IPS-15b (cell line): ENCODE data around the gene RUNDC3A.
A peak's percentile ranks its signal among the peaks of the same experiment; 100 is the strongest.

Experiments used
- H3K27me3 ChIP-seq: one replicate; pipeline ENCODE4 v1.6.1; 2013; ENCODE audit warnings: low read length; ENCODE audit not compliant: control insufficient read depth, insufficient read depth
- H3K36me3 ChIP-seq: one replicate; pipeline ENCODE4 v1.6.1; 2013; ENCODE audit warnings: low read length; ENCODE audit not compliant: control insufficient read depth, insufficient read depth
- H3K4me1 ChIP-seq: one replicate; pipeline ENCODE4 v1.6.1; 2013; ENCODE audit warnings: mild to moderate bottlenecking, low read length; ENCODE audit not compliant: control insufficient read depth, insufficient read depth
- H3K4me3 ChIP-seq: one replicate; pipeline ENCODE4 v1.5.1; 2013; ENCODE audit warnings: low read depth, low read length
- H3K9ac ChIP-seq: one replicate; pipeline ENCODE4 v1.6.1; 2013; ENCODE audit warnings: low read depth, mild to moderate bottlenecking, low read length
- H3K9me3 ChIP-seq: one replicate; pipeline ENCODE4 v1.6.1; 2013; ENCODE audit warnings: mild to moderate bottlenecking, low read length; ENCODE audit not compliant: control insufficient read depth, insufficient read depth

Gene RUNDC3A

GRCh38 chr17:44314524-44314868 is 6.1 kb downstream of the RUNDC3A start:
- Histone ChIP-seq H3K9ac (peak overlapping the region; percentile 47), H3K9me3 (no peaks in the 10 kb centered on the region), H3K27me3 (peaks cover 7% of the 10 kb centered on the region), H3K4me1 (peaks cover 19% of the 10 kb centered on the region), H3K36me3 (peaks cover 3% of the 10 kb centered on the region), H3K4me3 (peak overlapping the region; percentile 67)

- no peaks in the 10 kb centered on the region for H3K9me3 ChIP-seq
- peaks cover 7% of the 10 kb centered on the region for H3K27me3 ChIP-seq
- H3K9ac ChIP-seq, result peak overlapping the region; percentile 47
- H3K4me1 ChIP-seq, result peaks cover 19% of the 10 kb centered on the region
- H3K36me3 ChIP-seq, result peaks cover 9% of the 10 kb centered on the region
- H3K4me3 ChIP-seq, result peak overlapping the region; percentile 88
Observed at GRCh38 chr17:44314869-44315661, 6.7 kb downstream of the RUNDC3A start.

DNA sequence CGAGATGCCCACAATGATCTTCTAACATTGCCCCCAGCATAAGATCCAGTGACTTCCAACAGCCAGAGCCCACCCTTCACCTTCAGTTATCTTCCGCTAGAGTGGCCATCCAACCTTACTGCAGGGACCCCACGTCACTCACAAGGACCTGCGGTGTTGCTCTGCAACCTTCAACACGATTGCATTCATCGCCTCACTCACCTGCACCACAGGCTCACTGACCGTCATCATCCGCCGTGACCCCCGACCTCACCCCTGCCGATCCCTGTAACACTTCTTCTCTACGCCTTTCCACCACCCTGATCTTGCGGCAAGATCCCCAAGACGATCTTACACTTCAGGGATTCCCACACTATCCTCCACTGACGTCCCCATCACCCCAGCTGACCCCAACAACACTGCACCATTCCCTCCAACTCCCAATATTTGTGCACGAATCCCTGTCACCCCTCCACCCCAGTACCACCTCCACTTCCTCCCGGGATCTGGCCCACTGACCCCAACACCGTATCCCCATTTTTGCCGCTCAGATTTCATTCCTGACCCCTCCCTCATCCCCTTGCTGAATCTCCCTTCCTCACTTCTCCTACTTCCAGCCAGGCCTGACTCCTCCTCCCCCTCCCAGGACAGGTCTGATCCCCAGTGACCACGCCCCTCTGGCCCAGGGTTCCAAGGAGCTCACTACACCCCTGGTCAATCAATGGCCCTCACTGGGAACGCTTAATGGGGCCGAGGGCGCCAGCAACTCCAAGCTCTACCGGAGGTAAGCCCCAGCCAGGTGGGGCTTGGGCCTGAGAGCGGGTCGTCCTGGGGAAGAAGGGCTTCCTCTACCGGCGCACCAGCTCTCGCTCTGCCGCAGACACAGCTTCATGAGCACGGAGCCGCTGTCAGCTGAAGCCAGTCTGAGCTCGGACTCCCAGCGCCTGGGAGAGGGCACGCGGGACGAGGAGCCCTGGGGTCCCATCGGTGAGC is 7.6 kb downstream of the RUNDC3A start:
- peak overlapping the region; percentile 81 for H3K9ac ChIP-seq
- H3K4me3 ChIP-seq, result peak overlapping the region; percentile 88
- peaks cover 13% of the 10 kb centered on the region for H3K4me1 ChIP-seq
- H3K36me3 ChIP-seq, result peaks cover 17% of the 10 kb centered on the region
- H3K9me3 ChIP-seq, result no peaks in the 10 kb centered on the region
- H3K27me3 ChIP-seq, result peaks cover 7% of the 10 kb centered on the region

- Histone ChIP-seq H3K4me3 (no peak overlapping the region), H3K27me3 (peaks cover 7% of the 10 kb centered on the region), H3K36me3 (peaks cover 32% of the 10 kb centered on the region), H3K9ac (no peak overlapping the region), H3K9me3 (no peaks in the 10 kb centered on the region), H3K4me1 (peaks cover 3% of the 10 kb centered on the region)
Observed at GRCh38 chr17:44317545-44317944, 9.1 kb downstream of the RUNDC3A start.

- Histone ChIP-seq H3K9me3 (no peaks in the 10 kb centered on the region), H3K36me3 (peaks cover 34% of the 10 kb centered on the region), H3K4me3 (no peak overlapping the region), H3K27me3 (peaks cover 7% of the 10 kb centered on the region), H3K4me1 (no peaks in the 10 kb centered on the region), H3K9ac (no peak overlapping the region)
Observed at GRCh38 chr17:44318077-44318892, 9.9 kb downstream of the RUNDC3A start.

GRCh38 chr17:44320066-44320465 is 11.7 kb downstream of the RUNDC3A start:
- Histone ChIP-seq H3K4me3 (no peak overlapping the region), H3K27me3 (no peaks in the 10 kb centered on the region), H3K36me3 (peaks cover 34% of the 10 kb centered on the region), H3K9me3 (no peaks in the 10 kb centered on the region), H3K4me1 (no peaks in the 10 kb centered on the region), H3K9ac (no peak overlapping the region)

DNA sequence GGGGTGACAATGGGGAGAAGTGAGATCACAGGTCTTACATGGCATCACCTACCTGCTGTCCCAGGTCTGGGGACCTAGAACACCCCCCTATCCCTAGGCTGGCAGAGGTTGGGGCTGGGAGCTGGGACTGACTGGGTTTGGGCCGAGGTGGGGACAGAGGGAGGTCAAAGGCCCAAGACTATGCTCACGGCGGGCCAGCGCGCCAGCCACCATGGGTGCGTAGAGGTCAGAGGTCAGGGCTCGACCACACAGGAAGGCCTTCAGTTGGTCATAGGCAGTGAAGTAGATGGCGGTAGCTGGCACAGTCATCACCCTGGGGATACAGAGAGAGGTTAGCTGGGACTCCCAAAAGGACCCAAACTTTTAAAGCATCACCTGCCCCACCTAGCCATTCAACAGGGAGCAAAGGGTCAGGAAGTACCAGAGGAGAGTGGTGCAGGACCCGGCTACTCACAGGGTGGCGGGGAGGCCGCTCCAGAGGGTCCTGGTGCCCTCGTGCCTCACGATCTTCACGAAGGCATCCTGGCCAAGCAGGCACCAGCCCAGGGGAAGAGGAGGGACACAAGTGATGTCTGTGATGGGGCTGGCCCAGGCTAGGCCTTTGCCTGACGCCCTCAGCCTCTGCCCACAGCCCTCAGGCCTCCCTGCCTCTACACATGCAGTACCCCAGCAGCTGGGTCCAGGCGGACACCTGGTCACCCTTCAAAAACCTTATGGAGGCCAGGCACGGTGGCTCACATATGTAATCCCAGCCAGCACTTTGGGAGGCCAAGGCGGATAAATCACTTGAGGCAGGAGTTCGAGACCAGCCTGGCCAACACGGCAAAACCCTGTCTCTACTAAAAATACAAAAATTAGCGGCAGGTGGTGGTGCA is 13.1 kb downstream of the RUNDC3A start:
- no peaks in the 10 kb centered on the region for H3K9me3 ChIP-seq
- no peak overlapping the region for H3K9ac ChIP-seq
- H3K4me1 ChIP-seq, result no peaks in the 10 kb centered on the region
- H3K36me3 ChIP-seq, result peaks cover 34% of the 10 kb centered on the region
- no peak overlapping the region for H3K4me3 ChIP-seq
- H3K27me3 ChIP-seq, result no peaks in the 10 kb centered on the region

DNA sequence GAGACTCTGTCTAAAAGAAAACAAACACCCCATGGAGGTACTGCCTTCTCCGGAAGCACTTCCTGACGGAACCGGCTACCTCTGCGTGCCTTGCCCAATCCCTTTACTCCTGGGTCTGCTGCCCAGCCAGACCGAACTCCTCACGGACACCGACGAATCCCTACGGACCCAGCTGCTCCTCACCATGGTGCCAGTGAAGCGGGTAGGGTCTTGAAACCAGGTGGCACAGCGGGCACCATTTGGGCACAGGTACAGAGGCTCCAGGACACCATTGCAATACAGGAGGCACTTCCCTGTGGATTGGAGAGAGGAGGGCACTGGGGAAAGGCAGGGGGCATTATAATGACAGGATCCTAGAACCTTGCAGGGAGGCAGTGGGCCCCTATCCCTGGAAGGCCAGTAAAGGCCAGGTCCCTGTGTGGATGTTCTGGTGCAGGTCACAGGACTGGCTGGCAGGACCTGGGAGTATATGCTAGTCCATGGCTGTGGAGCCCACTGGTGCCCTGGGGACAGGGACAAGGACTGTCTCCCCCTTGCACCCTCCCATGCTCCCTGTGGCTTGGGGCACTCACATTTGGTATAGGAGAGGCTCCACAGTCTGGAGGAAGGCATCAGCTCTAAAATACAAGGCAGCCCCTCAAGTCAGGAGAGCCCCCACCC is 14.0 kb downstream of the RUNDC3A start:
- Histone ChIP-seq H3K4me1 (no peaks in the 10 kb centered on the region), H3K27me3 (no peaks in the 10 kb centered on the region), H3K9ac (no peak overlapping the region), H3K36me3 (peaks cover 34% of the 10 kb centered on the region), H3K4me3 (no peak overlapping the region), H3K9me3 (no peaks in the 10 kb centered on the region)

- peaks cover 34% of the 10 kb centered on the region for H3K36me3 ChIP-seq
Observed at GRCh38 chr17:44323359-44324091, 15.1 kb downstream of the RUNDC3A start.

DNA sequence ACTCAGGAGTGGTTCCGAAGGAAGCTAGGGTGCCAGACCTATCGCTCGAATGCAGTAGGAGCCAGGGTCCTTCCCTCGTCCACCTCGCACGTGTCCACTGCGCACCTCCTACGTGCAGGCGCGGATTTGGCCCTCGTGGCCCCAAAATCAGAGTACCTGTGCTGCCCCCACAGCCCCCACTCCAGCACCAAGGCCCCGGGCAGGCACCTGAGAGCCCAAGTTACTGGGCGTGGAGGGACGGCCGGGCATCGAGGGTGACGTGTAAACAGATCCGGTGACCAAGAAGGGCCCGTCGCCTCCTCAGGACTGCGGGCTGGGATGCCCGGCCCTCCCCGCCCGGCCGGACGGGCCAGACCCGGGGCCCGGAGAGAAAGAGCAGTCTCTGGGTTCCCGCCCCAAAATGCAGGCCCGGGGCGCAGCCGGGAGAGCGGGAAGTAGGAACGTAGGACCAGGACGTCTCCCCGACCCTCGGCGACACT is 15.7 kb downstream of the RUNDC3A start:
- Histone ChIP-seq H3K4me1 (no peaks in the 10 kb centered on the region), H3K4me3 (peak overlapping the region; percentile 84), H3K9me3 (no peaks in the 10 kb centered on the region), H3K9ac (peak overlapping the region; percentile 83), H3K36me3 (peaks cover 34% of the 10 kb centered on the region), H3K27me3 (peaks cover 2% of the 10 kb centered on the region)

More at GRCh38 chr17:44323359-44324091, 15.1 kb downstream of the RUNDC3A start:
- H3K9me3 ChIP-seq, result no peaks in the 10 kb centered on the region
- H3K9ac ChIP-seq, result peak overlapping the region; percentile 83
- H3K27me3 ChIP-seq, result peaks cover 2% of the 10 kb centered on the region
- no peaks in the 10 kb centered on the region for H3K4me1 ChIP-seq
- H3K4me3 ChIP-seq, result peak overlapping the region; percentile 84
